ENCODE data around the gene VSIG4.
"Not testable (repeated sequence)": the region's sequence is repeated elsewhere in the genome, so short reads cannot be mapped to it uniquely, and the experiment has no call there.

The VSIG4 gene

GRCh38 chrX:66039944-66040343, at the start of gene VSIG4:
VSIG4 (minus strand) TSS chrX:66040080; CDS start chrX:66039998, 82 bp downstream.
- DNase-seq = no peak

- DNase-seq = no peak
Measured at GRCh38 chrX:66076801-66077200, 36.9 kb upstream of the VSIG4 start.

DNA sequence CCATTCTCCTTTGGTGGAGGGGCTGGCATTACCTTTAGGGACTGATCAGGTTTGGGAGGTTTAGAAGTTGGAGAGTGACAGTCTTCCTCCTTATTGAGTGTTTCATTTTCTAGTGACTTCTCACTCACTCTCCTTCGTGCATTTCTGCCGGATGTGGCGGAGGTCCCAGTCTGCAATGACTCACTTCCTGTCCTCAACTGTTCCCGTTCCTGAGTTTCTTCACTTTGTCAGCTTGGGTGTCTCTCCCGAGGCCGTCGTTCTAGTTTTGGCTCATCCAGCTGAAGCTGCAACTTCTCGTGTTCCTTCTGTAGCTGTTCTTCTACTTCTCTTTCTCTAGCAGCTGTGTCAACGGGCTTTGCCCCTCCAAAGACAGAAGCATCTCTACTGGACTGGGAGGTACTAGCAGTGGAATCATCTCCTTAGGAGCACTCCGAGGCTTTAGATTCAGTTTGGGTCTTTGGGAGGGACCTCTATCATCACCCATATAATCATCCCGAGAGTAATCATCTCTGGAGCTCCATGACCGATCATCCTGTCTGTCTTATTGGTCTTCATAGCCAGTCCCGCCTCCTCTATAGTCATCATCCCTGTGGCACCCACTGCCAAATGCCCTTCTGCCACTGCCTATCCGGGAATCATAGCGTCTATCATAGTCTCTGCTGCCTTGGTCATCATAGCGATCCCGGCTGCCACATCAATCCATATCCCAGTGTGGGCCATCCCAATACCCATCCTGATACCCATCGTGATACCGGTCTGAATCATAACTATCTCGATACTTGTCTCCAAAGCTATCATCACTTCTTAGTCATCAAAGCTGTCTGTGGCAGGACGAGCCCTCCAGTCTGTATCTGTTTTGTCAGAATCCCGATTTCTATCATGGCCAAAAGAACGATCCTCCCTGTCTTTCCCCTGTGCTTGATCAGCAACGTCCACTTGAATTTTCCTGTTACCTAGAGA, 35.3 kb upstream of the VSIG4 start:
- no peak for DNase-seq

DNA sequence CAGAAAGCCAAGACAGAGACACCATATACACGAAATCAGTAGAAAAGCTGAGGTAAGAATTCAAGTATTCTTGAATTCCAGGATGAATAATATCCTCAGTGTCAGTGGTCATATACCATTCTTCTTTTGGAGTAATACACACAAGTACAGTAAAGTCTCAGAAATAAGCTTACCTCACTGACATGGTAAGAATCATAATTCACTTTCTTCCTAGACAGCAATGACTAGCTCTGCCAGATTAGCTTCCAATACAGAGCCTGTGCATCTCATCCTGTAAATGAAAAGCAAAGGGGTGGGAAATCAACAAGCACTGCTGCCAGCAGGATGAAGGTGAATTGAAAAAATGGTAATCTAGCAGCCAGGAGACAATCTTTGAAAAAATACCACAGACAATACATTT, 31.2 kb upstream of the VSIG4 start:
- no peak for DNase-seq

DNA sequence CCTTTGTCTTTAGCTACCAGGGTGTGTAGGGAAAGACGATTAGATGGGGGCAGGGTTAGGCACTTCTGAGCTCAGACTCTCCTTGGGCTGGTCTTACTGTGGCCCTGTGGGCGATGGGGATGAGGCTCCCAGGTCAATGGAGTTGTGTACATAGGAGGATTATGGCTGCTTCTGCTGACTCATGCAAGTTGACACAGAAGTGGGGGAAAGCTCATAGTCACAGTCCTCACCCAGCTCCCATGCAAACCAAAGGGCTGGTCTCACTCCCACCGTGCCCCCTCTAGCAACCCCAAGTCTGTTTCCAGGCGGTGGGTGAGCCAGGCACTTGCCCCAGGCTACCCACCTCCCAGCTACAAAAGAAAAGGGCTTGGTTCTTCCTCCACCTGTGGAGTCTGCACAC, 24.4 kb upstream of the VSIG4 start:
- no peak for DNase-seq

GRCh38 chrX:66057019-66057418, 17.1 kb upstream of the VSIG4 start:
- DNase-seq = not testable (repeated sequence)

GRCh38 chrX:66054978-66055377, 15.1 kb upstream of the VSIG4 start:
- no peak for DNase-seq

DNA sequence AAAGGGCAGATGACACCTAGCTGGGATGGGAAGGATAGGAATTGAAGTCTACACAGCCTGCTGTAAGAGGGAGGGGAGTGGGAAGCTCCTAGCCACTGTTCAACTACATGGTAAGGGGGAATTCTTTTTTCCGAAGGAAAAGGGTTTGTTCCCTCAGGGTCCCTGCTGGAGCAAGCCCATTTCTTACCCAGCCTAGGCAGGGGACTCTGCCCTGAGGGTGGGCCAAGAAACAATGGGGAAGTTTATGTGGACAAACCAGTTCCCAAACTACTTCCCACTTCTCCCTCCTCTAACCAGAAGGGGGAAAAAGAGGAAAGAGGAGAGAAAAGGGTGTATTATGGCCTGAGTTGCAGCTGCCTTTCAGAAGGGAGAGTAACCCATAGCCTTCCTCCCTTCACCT, 13.5 kb upstream of the VSIG4 start:
- no peak for DNase-seq

GRCh38 chrX:66051980-66052379, 12.1 kb upstream of the VSIG4 start:
- no peak for DNase-seq

- DNase-seq = no peak
Measured at GRCh38 chrX:66050140-66050569, 10.3 kb upstream of the VSIG4 start.

- DNase-seq = no peak
Measured at GRCh38 chrX:66049056-66049455, 9.2 kb upstream of the VSIG4 start.

DNA sequence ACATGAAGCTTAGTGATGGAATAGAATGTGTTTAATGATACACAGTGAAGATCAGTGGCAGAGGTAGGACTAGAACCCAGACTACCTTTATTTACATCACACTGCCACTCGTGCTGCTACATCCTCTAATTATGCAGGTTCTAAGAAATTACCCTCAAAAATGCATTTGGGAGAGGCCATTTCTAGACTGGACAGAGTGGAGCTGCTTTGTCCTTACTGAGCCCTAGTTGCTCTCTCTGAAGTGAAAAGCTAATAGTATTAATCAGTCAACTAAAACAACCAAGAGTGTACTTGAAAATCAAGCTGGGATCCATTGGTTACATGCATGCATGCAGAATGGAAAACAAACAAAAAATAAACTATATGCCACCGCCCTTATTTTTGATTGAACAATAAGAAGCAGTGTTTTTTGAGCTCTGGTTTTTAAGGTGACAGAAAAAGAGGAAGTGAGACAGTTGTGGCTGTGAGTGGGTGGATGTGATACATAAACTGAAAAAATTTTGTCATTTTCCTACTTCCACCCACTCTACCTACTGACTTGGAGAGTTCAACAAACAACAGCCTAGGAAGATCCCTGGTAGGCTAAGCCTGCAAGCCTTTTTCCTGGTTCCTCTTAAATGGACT, 6.8 kb upstream of the VSIG4 start:
- DNase-seq = no peak

DNA sequence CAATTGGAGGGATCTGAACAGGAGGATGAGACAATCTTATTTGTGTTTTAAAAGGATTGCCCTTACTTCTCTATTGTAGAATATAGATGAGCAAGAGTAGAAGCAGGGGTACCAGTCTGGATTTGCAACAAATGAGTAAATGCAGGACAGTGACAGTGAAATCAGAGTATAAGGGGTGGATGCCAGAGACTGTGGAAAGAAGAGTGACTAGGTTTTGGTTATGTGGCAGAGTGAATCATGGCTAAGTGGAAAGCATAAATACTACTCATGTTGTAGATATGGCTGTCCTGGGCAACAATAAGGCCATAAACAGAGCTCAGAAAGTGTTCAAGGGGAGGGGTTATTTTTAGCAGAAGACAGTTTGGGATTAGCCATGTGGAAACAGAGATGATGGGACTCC, 6.0 kb upstream of the VSIG4 start:
- no peak for DNase-seq

- DNase-seq = no peak
Measured at GRCh38 chrX:66043584-66043983, 3.7 kb upstream of the VSIG4 start.

DNA sequence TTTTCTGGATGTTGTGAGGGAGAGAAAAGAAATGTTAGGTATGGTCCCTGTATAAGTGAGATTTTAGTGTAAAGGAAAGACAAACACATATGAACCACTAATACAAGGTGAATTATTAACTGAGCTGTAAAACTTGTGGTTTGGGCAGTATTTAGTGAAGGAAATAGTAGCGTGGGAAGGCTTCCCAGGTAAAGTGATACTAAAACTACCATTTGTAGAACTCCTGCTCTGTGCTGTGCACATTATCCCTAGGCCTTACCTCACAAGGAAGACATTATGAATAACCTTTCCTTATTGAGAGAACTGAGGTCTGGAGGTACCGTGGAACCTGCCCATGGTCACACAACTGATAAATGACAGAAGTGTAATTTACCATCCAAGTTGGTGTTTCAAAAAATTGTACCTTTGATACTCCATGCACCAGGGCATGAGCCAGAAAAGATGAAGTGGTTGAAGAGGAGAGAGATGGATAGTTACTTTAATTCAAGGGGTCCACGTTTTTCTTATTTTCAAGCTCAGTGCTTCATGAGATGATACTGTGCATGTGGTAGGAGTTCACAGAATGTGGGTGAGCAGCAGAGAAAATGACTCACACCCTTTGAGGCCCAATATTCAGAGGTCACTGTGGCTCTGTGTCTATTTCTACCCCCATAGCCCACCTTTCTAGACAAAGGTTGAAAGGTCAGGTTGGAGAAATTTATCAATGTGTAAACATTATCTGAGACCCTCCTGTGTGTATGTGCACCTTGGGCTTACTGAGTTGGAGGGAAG, 2.6 kb upstream of the VSIG4 start:
- no peak for DNase-seq

GRCh38 chrX:66038115-66038514, 1.8 kb downstream of the VSIG4 start:
- no peak for DNase-seq

- no peak for DNase-seq
Measured at GRCh38 chrX:66036231-66036630, 3.6 kb downstream of the VSIG4 start.

DNA sequence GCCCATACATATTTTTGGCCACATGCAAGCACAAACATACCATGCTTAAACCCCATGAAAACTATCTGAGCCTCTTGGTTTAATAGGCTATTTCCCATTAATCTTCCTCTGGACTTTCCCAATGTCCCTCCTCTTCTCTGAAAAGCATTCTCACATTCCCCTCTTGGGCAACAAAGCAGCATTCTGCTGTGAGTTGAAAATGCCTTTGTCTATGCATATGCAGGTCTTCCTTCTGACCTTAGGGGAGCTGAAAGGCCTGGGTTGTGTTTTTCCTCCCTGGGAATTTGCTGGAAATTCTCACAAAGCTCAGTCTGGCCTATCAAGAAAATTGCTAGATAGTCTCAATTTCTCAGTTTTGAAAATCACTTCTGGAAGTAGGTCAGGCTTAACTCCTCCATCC, 4.2 kb downstream of the VSIG4 start:
- no peak for DNase-seq

GRCh38 chrX:66030505-66031317, 9.2 kb downstream of the VSIG4 start:
- DNase-seq = no peak

GRCh38 chrX:66028936-66029335, 10.9 kb downstream of the VSIG4 start:
- no peak for DNase-seq

- no peak for DNase-seq
Measured at GRCh38 chrX:66024570-66024969, 15.3 kb downstream of the VSIG4 start.

- no peak for DNase-seq
Measured at GRCh38 chrX:66024092-66024467, 15.8 kb downstream of the VSIG4 start.

Data from NCI-H774 (cell line).